Measurements from ENCODE around the gene TXNDC8.

TXNDC8 gene

GRCh38 chr9:110276781-110277180, 60.9 kb downstream of the TXNDC8 start:
- FAIRE-seq: no peak

- FAIRE-seq: no peak
Observed at GRCh38 chr9:110270211-110270995, 67.3 kb downstream of the TXNDC8 start.

GRCh38 chr9:110266795-110267194, 70.9 kb downstream of the TXNDC8 start:
- FAIRE-seq: no peak

- FAIRE-seq: no peak
Observed at GRCh38 chr9:110261632-110262031, 76.0 kb downstream of the TXNDC8 start.

- no peak for FAIRE-seq
Observed at GRCh38 chr9:110260911-110261310, 76.8 kb downstream of the TXNDC8 start.

GRCh38 chr9:110259566-110259965, 78.1 kb downstream of the TXNDC8 start:
- FAIRE-seq: no peak

GRCh38 chr9:110258690-110259091, 79.0 kb downstream of the TXNDC8 start:
- FAIRE-seq: no peak

GRCh38 chr9:110257956-110258355, 79.7 kb downstream of the TXNDC8 start:
- FAIRE-seq: no peak

GRCh38 chr9:110257097-110257841, 80.4 kb downstream of the TXNDC8 start:
- no peak for FAIRE-seq

- FAIRE-seq: no peak
Observed at GRCh38 chr9:110256380-110257096, 81.1 kb downstream of the TXNDC8 start, which contains the start of gene TXN. TXN (minus strand) TSS chr9:110256507; CDS start chr9:110256435, 72 bp downstream.

- FAIRE-seq: no peak
Observed at GRCh38 chr9:110255463-110256379, 81.9 kb downstream of the TXNDC8 start.

- no peak for FAIRE-seq
Observed at GRCh38 chr9:110255034-110255462, 82.6 kb downstream of the TXNDC8 start.

- no peak for FAIRE-seq
Observed at GRCh38 chr9:110254500-110254899, 83.2 kb downstream of the TXNDC8 start.

Data from TTC549 (cell line).